Measurements from ENCODE around the gene C11orf86. TPM values are rescaled to one million over a fixed set of nuclear protein-coding genes. Genes with fewer than 3 reads are reported as not detected.

The C11orf86 gene
- total RNA-seq, 4 donors from 2014 or later, result 81.7 to 439 (median 153) TPM

- TF ChIP-seq POLR2A (IDR thresholded peaks at IDR 0.05), result no peak
- TF ChIP-seq, protein P1, sequence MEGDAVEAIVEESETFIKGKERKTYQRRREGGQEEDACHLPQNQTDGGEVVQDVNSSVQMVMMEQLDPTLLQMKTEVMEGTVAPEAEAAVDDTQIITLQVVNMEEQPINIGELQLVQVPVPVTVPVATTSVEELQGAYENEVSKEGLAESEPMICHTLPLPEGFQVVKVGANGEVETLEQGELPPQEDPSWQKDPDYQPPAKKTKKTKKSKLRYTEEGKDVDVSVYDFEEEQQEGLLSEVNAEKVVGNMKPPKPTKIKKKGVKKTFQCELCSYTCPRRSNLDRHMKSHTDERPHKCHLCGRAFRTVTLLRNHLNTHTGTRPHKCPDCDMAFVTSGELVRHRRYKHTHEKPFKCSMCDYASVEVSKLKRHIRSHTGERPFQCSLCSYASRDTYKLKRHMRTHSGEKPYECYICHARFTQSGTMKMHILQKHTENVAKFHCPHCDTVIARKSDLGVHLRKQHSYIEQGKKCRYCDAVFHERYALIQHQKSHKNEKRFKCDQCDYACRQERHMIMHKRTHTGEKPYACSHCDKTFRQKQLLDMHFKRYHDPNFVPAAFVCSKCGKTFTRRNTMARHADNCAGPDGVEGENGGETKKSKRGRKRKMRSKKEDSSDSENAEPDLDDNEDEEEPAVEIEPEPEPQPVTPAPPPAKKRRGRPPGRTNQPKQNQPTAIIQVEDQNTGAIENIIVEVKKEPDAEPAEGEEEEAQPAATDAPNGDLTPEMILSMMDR (IDR thresholded peaks at IDR 0.05), result no peak
- DNase-seq, result no peak
- no peaks in the 10 kb centered on the region for H3K27me3 ChIP-seq
- no peaks in the 10 kb centered on the region for H3K4me1 ChIP-seq
- no peaks in the 10 kb centered on the region for H3K36me3 ChIP-seq
- H3K27ac ChIP-seq, result no peak overlapping the region
- no peaks in the 10 kb centered on the region for H3K9me3 ChIP-seq
- H3K4me3 ChIP-seq, result no peak overlapping the region
Observed at GRCh38 chr11:67007126-67007525, 32.0 kb downstream of the C11orf86 start.

DNA sequence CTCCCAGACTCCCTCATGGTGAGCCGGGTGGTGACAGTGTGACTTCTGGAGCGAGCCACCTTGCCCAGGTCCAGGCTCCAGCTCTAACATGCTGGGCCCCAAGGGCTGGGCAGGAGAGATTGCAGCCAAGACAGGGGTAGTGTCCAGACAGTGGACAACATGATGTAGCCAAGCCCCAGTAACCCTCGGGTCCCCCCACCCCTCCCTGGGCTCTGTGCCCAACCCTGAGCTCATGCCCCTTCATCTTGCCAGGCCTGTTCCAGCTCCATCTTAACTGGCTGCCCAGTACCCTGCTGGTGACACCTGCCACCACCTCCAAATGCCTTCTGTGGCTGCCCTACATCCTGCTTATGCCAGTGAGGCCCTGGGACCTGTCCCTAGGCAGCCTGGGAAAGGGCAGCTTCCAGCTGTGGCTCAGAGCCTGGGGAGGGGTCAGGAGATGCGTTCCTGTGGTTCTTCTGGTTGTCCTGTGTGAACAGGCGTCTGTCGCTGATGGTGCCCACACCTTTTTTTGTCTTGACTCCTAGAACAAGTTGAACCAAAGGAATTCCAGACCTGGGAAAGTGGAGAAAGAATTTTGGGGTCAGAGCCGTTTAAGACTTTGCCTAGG, 35.3 kb downstream of the C11orf86 start:
- Histone ChIP-seq H3K4me1 (no peaks in the 10 kb centered on the region), H3K36me3 (no peaks in the 10 kb centered on the region), H3K9me3 (no peaks in the 10 kb centered on the region), H3K27me3 (no peaks in the 10 kb centered on the region), H3K27ac (no peak overlapping the region), H3K4me3 (no peak overlapping the region)
- DNase-seq, result no peak
- TF ChIP-seq POLR2A (IDR thresholded peaks at IDR 0.05), result no peak
- TF ChIP-seq, protein P1 (IDR thresholded peaks at IDR 0.05), result no peak

DNA sequence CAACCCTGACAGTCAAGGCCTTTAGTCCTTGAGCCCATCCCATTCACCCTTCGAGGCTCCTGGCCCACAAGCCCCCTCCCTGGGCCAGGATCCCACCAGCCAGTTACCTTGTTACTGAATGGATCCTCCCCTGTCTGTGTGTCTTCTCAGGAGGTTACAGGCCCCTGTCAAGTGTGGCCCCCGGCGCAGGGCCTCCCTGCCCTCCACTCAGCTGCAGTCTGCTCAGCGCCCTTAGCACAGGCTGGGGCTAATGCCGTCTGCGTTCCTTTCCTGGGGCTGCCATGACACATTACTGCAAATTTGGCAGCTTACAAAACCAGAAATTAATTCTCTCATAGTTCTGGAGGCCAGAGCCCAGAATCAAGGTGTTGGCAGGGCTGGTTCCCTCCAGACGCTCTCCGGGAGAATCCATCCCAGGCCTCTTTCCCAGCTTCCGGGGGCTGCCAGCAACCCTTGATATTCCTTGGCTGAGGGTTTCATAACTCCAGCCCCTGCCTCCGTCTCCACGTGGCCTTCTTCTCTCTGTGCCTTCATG, 38.5 kb downstream of the C11orf86 start:
- H3K36me3 ChIP-seq, result no peaks in the 10 kb centered on the region
- no peaks in the 10 kb centered on the region for H3K27me3 ChIP-seq
- no peaks in the 10 kb centered on the region for H3K4me1 ChIP-seq
- no peak for TF ChIP-seq POLR2A (IDR thresholded peaks at IDR 0.05)
- TF ChIP-seq, protein P1 (IDR thresholded peaks at IDR 0.05), result no peak
- no peaks in the 10 kb centered on the region for H3K9me3 ChIP-seq
- no peak for DNase-seq
- no peak overlapping the region for H3K27ac ChIP-seq
- no peak overlapping the region for H3K4me3 ChIP-seq

GRCh38 chr11:67014343-67014742, 39.2 kb downstream of the C11orf86 start:
- no peaks in the 10 kb centered on the region for H3K27me3 ChIP-seq
- H3K4me3 ChIP-seq, result no peak overlapping the region
- no peak for DNase-seq
- no peaks in the 10 kb centered on the region for H3K9me3 ChIP-seq
- H3K27ac ChIP-seq, result no peak overlapping the region
- TF ChIP-seq, protein P1 (IDR thresholded peaks at IDR 0.05), result no peak
- no peak for TF ChIP-seq POLR2A (IDR thresholded peaks at IDR 0.05)
- no peaks in the 10 kb centered on the region for H3K36me3 ChIP-seq
- no peaks in the 10 kb centered on the region for H3K4me1 ChIP-seq

DNA sequence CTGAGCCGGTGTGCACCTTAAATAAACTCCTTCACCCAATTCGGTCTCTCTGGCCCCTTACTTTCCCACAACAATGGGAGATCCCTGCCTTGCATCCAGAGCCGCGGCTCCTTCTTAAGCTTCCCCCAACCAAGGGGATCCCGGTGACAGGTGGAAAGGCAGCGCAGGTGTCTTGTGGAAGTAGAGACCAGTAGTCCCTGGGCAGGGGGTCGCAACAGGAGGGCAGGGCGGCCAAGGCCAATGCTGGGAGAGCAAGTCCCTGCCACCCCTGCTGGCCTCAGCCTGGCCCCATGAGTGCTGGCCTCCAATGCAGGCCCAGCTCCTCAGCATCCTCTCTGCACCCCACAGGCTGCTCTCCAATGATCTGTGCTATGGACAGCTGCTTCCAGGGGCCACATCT, 39.9 kb downstream of the C11orf86 start:
- Histone ChIP-seq H3K4me1 (no peaks in the 10 kb centered on the region), H3K27me3 (no peaks in the 10 kb centered on the region), H3K36me3 (no peaks in the 10 kb centered on the region), H3K9me3 (no peaks in the 10 kb centered on the region), H3K4me3 (no peak overlapping the region), H3K27ac (no peak overlapping the region)
- no peak for TF ChIP-seq POLR2A (IDR thresholded peaks at IDR 0.05)
- TF ChIP-seq, protein P1 (IDR thresholded peaks at IDR 0.05), result no peak
- no peak for DNase-seq
